ENCODE results near the gene ZRANB1.

The ZRANB1 gene

DNA sequence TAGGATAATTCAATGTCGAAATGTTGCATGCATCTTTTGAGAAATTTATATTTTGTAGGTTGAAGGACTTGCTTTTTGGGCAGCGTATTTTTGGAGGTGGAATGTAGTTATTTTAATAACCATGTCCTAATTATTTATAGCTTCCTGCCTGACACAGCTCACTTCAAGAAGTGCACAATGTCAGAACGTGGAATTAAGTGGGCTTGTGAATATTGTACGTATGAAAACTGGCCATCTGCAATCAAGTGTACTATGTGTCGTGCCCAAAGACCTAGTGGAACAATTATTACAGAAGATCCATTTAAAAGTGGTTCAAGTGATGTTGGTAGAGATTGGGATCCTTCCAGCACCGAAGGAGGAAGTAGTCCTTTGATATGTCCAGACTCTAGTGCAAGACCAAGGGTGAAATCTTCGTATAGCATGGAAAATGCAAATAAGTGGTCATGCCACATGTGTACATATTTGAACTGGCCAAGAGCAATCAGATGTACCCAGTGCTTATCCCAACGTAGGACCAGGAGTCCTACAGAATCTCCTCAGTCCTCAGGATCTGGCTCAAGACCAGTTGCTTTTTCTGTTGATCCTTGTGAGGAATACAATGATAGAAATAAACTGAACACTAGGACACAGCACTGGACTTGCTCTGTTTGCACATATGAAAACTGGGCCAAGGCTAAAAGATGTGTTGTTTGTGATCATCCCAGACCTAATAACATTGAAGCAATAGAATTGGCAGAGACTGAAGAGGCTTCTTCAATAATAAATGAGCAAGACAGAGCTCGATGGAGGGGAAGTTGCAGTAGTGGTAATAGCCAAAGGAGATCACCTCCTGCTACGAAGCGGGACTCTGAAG is 620 bp downstream of the ZRANB1 start:
- no peak overlapping the region for H3K4me3 ChIP-seq (ENCODE audit: low read length)
- no peak for TF ChIP-seq ZNF274 (IDR thresholded peaks at IDR 0.05; ENCODE audit: low read depth, low read length)

- no peak overlapping the region for H3K4me3 ChIP-seq (ENCODE audit: low read length)
- TF ChIP-seq ZNF274 (IDR thresholded peaks at IDR 0.05; ENCODE audit: low read depth, low read length), result no peak
Measured at GRCh38 chr10:124943301-124944092, 1.6 kb downstream of the ZRANB1 start.

DNA sequence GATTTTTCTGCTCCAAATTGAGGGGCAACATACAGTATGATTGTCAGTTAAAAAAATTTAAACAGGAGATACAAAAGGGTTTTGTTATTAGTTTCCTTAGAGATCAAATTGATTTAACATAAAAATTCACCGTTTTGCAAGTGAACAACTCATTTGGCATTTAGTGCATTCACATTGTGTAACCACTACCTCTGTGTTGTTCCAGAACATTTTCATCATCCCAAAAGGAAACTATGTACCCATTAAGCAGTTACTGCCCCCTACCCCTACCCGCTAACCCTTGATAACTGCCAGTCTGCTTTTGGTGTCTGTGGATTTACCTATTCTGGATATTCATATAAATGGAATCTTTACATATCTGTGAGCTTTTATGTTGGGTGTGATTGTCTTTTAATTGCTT is 3.1 kb downstream of the ZRANB1 start:
- no peak overlapping the region for H3K4me3 ChIP-seq (ENCODE audit: low read length)

DNA sequence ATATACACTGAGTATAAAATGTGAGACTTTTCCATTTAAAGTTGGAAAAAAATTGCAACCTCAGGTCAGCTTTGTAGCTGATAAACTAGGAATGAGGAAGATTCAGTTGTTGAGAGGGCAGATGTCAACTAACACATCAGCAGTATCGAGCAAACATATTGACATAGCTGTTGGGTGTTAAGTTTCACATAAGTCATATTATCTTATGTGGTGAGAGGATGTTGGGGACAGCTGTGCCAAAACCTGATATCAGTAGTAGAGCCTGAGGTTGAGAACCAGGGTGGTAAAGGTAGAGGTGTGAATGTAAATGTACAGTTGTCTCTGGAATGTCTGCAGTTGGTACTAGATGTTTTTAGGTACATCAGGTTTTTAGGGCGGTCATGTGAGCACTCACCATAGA is 5.0 kb downstream of the ZRANB1 start:
- TF ChIP-seq ZNF274 (IDR thresholded peaks at IDR 0.05; ENCODE audit: low read depth, low read length), result no peak
- no peak overlapping the region for H3K4me3 ChIP-seq (ENCODE audit: low read length)

More for the DNA sequence above, 3.1 kb downstream of the ZRANB1 start:
- no peak for TF ChIP-seq ZNF274 (IDR thresholded peaks at IDR 0.05; ENCODE audit: low read depth, low read length)

- no peak for TF ChIP-seq ZNF274 (IDR thresholded peaks at IDR 0.05; ENCODE audit: low read depth, low read length)
- H3K4me3 ChIP-seq (ENCODE audit: low read length), result no peak overlapping the region
Measured at GRCh38 chr10:124949543-124949942, 7.6 kb downstream of the ZRANB1 start.

DNA sequence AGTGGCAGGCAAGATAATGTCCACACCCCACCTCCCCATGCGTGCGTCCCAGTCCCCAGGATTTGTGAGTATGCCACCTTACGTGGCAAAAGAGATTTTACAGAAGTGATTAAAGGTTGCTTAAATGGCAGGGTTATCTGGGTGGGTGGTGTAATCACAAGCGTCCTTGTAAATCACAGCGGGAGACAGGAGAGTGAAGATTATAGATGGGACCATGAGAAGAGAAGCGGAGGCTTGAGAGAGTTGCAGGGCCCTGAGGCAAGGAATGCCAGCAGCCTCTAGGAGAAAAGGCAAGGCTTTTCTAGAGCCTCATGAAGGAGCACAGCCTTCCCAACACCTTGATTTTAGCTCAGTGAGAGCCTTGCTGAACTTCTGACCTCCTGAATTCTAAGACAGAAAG is 10.2 kb downstream of the ZRANB1 start:
- no peak for TF ChIP-seq ZNF274 (IDR thresholded peaks at IDR 0.05; ENCODE audit: low read depth, low read length)
- no peak overlapping the region for H3K4me3 ChIP-seq (ENCODE audit: low read length)

- no peak for TF ChIP-seq ZNF274 (IDR thresholded peaks at IDR 0.05; ENCODE audit: low read depth, low read length)
Measured at GRCh38 chr10:124953421-124953820, 11.5 kb downstream of the ZRANB1 start.

GRCh38 chr10:124955243-124955642 is 13.3 kb downstream of the ZRANB1 start:
- H3K4me3 ChIP-seq (ENCODE audit: low read length), result no peak overlapping the region
- no peak for TF ChIP-seq ZNF274 (IDR thresholded peaks at IDR 0.05; ENCODE audit: low read depth, low read length)

More at GRCh38 chr10:124953421-124953820, 11.5 kb downstream of the ZRANB1 start:
- H3K4me3 ChIP-seq (ENCODE audit: low read length), result no peak overlapping the region

GRCh38 chr10:124955868-124956267 is 13.9 kb downstream of the ZRANB1 start:
- TF ChIP-seq ZNF274 (IDR thresholded peaks at IDR 0.05; ENCODE audit: low read depth, low read length), result no peak
- H3K4me3 ChIP-seq (ENCODE audit: low read length), result no peak overlapping the region

DNA sequence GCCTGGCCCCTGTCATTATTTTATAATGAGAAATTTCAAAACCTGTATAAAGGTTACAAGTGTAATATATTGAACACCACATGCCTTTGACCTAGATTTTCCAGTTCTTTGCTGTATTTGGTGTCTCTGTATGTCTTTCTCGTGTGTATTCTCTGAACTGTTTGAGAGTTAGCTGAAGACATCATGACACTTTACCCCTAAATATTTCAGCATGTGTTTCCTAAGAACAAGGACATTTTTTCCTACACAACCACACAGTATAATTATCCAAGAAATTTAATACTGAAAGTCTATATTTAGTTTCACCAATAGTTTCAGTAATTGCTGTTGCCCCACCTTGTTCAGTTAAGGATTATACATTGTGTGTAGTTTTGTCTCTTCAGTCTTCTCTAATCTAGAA is 14.8 kb downstream of the ZRANB1 start:
- H3K4me3 ChIP-seq (ENCODE audit: low read length), result no peak overlapping the region
- no peak for TF ChIP-seq ZNF274 (IDR thresholded peaks at IDR 0.05; ENCODE audit: low read depth, low read length)

DNA sequence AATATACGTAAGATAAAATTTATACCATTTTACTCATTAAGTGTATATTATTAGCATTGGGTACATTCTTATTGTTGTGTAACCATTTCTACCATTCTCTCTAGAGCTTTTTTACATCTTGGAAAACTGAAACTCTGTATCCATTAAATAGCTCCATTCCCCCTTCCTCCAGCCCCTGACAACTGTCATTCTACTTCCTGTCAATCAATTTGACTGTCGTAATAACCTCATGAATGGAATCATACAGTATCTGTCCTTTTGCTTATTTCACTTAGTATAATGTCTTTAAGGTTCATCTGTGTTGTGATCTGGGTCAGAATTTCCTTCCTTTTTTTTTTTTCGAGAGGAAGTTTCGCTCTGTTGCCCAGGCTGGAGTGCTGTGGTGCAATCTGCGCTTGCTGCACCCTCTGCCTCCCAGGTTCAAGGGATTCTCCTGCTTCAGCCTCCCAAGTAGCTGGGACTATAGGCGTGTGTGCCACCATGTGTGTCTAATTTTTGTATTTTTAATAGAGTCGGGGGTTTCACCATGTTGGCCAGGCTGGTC is 15.6 kb downstream of the ZRANB1 start:
- TF ChIP-seq ZNF274 (IDR thresholded peaks at IDR 0.05; ENCODE audit: low read depth, low read length), result no peak
- no peak overlapping the region for H3K4me3 ChIP-seq (ENCODE audit: low read length)

GRCh38 chr10:124959564-124959963 is 17.6 kb downstream of the ZRANB1 start:
- H3K4me3 ChIP-seq (ENCODE audit: low read length), result no peak overlapping the region
- no peak for TF ChIP-seq ZNF274 (IDR thresholded peaks at IDR 0.05; ENCODE audit: low read depth, low read length)

DNA sequence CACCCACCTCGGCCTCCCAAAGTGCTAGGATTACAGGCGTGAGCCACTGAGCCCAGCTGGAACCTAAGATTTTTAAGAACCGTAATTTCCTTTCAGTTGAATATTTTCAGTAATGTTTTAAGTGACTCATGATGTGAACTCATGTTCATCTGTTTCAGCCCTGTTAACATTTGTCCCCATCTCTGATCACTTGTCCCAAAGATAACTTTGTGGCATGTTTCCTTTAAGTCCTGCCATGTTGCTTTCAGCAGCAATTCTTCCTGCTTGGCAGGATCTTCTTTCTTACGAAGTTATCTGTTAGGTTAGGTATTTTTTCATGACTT is 19.3 kb downstream of the ZRANB1 start:
- TF ChIP-seq ZNF274 (IDR thresholded peaks at IDR 0.05; ENCODE audit: low read depth, low read length), result no peak

GRCh38 chr10:124962421-124962820 is 20.5 kb downstream of the ZRANB1 start:
- H3K4me3 ChIP-seq (ENCODE audit: low read length), result no peak overlapping the region
- no peak for TF ChIP-seq ZNF274 (IDR thresholded peaks at IDR 0.05; ENCODE audit: low read depth, low read length)

More for the DNA sequence above, 19.3 kb downstream of the ZRANB1 start:
- no peak overlapping the region for H3K4me3 ChIP-seq (ENCODE audit: low read length)

All from GM08714 (cell line).